HTERT RPE-1 (cell line): ENCODE results near the gene CXorf58.
"Not testable (repeated sequence)": the region's sequence is repeated elsewhere in the genome, so short reads cannot be mapped to it uniquely, and the experiment has no call there.

Experiments used
- in situ Hi-C: fragments of 300-500 bp; cut with MboI; formaldehyde crosslinking; loops from 4 replicates; pipeline ENCODE4 v1.14.3; 2020; ENCODE audit warnings: low sequenced_read_pairs

The CXorf58 gene

DNA sequence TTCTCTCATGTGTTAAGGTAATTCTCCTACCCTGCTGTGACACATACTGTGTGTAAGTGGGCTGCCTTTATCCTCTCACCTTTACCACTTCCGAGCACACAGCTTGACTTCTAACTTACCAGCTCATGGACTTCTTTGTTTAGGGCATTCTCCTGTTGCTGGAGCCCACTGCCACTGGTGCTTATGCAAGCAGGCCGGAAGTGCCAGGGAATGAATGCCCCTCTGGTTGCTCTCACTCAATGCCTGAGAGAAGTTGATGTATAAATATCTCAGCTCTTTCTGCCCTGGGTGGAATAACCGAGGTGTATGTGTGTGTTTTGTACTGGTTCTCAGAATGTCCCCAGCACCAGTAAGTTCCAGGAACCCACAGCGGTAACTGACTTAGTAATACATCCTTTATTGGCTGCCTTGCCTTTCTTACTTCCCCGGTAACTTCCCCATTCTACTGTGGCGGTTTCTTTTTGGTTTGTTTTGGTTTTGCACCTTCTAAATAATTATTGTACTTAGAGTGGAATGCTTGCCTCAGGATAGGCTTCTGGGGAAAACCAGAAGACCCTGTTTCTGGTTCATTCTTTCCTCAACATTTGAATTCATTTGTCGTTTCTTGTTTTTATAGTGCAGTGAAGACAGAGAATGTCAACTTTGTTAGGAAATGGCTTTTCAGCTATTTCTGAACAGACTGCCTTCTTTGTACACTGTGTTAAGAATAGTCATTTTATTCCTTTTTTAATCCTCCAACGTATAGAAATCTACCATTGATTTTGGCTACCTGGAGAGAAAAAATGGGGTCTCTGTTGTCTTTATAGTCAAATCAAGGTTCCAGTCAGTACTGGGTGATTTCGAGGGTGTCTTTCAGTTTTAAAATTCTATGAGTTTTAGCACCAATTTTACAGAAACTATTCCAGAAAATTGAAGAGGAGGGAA is 45.4 kb downstream of the CXorf58 start:
- in situ Hi-C loops, result no loop called here

DNA sequence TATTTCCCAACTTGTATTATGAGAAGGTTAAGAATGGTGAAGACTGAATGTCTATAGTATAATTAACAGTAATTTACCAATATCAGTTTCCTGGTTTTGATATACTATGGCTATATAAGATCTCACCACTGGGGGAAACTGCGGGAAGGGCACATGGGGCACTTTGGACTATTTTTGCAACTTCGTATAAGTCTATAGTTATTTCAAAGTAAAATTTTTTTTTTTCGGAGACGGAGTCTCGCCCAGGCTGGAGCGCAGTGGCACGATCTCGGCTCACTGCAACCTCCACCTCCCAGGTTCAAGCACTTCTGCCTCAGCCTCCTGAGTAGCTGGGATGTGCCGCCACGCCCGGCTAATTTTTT is 46.1 kb downstream of the CXorf58 start:
- in situ Hi-C loops, result no loop called here

DNA sequence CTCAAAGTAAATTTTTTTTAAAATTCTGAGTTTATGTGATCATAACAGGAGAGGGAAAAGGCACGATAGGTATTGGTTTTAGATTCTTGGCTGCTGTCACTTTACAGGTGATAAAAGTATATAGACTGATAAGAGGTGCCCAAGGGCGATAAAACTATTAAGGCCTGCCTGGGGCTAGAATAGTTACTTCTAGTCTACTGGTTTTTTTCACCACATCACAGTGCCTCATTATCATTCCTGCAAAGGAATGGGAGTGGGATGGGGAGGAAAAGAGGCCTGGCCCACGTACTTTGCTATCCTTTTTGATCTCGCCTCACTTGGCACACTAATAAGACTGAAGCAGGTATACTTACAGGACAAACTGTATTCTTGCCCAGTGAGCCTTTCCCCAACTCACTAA is 46.6 kb downstream of the CXorf58 start:
- in situ Hi-C loops, result no loop called here

DNA sequence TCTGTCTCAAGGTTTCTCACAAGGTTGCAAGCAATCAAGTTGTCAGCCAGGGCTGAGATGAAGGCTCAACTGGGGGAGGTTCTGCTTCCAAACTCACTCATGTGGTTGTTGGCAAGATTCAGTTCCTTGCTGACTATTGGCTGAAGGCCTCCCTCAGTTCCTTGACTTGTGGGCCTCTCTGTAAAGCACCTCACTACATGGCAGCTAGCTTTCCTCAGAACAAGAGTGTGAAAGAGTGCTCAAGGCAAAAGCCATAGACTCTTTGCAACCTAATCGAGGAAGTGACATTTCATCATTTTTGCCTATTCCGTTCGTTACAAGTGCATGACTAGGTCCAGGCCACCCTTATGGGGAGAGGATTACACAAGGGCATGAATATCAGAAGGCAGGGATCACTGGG is 52.0 kb downstream of the CXorf58 start:
- in situ Hi-C loops, result no loop called here

DNA sequence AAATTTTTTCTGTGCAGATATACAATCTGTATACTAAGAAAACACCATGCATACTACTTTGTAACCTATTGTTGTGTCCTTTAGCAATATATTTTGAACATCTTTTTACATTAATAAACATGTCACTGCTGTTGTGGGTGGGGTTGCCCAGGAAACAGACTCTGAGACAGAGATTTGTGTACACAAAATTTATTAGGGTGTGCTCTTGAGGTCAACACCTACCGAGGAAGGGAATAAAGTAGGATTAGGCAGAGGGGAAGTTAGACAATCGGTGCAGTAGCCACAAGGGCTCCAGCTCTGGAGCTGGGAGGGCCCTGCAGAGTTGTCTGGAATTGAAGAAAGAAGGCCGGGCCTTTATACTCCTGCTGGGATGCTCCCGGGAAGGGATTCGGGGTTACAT is 56.4 kb downstream of the CXorf58 start:
- in situ Hi-C loops, result no loop called here

DNA sequence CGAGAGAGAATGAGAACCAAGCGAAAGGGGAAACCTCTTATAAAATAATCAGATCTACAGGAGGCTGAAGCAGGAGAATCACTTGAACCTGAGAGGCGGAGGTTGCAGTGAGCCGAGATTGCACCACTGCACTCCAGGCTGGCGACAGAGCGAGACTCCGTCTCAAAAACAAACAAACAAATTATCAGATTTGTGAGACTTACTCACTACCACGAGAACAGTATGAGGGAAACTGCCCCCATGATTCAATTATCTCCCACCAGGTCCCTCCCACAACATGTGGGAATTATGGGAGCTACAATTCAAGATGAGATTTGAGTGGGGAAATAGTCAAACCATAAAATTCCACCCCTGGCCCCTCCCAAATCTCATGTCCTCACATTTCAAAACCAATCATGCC is 57.8 kb downstream of the CXorf58 start:
- in situ Hi-C loops, result not testable (repeated sequence)

DNA sequence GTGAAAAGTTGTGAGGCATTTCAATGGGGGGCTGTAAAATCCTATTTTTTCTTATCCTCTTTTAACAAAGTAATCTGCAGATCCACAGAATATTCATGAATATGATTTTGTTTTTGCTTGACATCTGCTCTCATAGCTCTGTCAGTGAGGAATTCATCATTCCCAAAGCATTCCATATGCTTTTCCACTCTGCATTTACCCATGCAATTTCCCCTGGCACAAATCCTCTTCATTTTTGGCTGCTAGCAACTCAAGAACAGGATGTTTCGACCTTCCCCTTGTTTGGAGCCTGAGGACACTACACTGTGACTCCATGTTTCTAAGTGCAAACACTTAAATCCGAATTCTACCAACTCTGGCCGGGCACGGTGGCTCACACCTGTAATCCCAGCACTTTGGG is 70.7 kb downstream of the CXorf58 start:
- in situ Hi-C loops, result no loop called here

DNA sequence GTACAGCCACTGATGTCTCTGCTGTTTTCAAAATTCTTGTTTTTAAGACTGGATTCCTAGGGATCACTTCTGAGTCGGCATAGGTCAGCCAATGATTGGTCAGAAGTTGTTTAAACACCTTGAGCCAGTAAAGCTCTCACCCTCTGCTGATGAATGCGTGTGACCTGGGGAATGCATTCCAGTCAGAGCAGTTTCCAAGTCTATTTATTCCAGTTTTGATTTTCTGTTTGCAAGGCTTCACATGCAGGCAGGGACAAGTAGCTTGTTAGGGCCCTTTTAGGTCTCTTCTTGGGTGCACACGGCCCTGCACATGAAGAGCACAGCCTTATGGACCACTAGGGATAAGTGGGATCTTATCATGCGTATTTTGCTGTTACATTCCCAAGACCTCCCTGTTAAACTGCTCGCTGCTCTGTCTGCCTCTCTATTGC is 72.2 kb downstream of the CXorf58 start:
- in situ Hi-C loops, result no loop called here

DNA sequence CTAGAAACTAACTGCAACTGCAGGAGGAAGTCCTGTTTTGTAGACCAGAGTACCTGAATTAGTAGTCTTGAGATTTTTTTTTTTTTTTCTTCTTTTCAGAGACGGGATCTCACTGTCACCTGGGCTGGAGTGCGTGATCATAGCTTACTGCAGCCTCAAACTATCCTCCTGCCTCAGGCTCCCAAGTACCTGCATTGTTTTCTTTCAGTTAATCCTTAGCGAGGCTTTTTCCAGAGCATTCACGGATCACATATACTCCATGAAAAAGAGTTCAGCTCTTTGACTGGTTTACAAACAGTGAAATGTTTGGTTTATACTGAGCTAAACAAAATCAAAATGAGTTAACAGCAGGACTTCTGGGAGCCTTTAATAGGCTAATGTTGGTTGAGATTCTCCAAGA is 73.4 kb downstream of the CXorf58 start:
- in situ Hi-C loops, result no loop called here

DNA sequence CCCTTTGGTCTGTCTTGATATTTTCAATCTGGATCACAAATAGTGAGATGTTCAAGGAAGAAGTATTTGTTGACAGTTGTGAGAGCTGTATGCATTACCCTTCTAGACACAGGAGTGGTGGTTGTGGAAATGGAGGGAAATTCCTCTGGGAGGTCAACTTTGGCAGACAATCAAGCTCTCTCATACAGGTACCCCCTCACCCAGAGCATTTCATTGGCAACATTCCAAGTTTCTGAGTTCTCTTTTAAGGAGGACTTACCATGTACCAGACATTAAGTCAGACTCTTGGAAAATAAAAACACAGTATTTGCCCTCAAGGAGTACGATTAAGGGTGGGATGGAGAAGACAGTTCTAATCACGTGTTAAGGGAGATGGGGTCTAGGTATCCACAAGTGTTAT is 73.9 kb downstream of the CXorf58 start:
- in situ Hi-C loops, result no loop called here

DNA sequence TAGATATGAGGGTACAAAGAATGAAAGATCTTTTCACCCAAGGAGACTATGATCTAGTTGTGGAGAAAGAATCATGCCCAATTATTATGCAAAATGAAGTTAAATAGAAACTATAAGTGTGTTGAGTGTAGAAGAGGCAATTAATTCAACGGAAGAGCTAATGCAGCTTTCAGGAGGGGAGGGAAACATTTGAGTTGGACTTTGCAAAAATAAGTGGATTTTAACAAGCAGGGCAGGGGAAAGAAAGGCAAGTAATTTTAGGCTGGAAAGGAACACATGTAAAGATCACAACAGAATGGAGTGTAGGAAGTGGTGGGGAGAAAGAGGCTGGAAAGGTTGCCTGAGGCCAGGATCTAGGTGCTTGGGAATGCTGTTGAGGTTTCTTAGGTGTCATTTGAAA is 75.1 kb downstream of the CXorf58 start:
- in situ Hi-C loops, result no loop called here
